H1 (cell line): ENCODE data around the gene RFNG. TPM values are rescaled to one million over a fixed set of nuclear protein-coding genes. Genes with fewer than 3 reads are reported as not detected.

ENCODE experiments used
- CBX8 ChIP-seq: fragments of 300-800, 300-1000 bp; sonication (generic); IDR thresholded peaks from 2 replicates; pipeline ENCODE4 v1.7.1; 2016; ENCODE audit warnings: low read depth, low read length, borderline replicate concordance
- KDM5A ChIP-seq: fragments of 200-600 bp; IDR thresholded peaks from 2 replicates; pipeline ENCODE4 v1.7.1; 2012; ENCODE audit warnings: mild to moderate bottlenecking, low read length, inconsistent platforms, mixed read lengths
- SAP30 ChIP-seq: fragments of 300-600 bp; sonication (generic); IDR thresholded peaks from 2 replicates; pipeline ENCODE4 v1.7.1; 2012; ENCODE audit warnings: low read length, moderate library complexity, mild to moderate bottlenecking, inconsistent platforms; ENCODE audit not compliant: insufficient read depth, insufficient replicate concordance
- YY1 ChIP-seq: IDR thresholded peaks from 2 replicates; pipeline ENCODE4 v1.6.1; 2011; ENCODE audit warnings: low read depth, mild to moderate bottlenecking, low read length
- polyA plus RNA-seq, 7 experiments: library from polyadenylated mRNA; depleted of rRNA in 3 of 7; stranded (reverse) in 5 of 7; unstranded in 2 of 7; fragments of >200 nt in 5 of 7; fragments of 200-250 nt in 2 of 7; gene quantifications; 1 replicate in 5 of 7; 2 replicates in 1 of 7; 4 replicates in 1 of 7; pipeline versions ENCODE4 v1.2.1 to v1.2.3, GENCODE V29; 2011 to 2013; ENCODE audit warnings: missing spikeins in 2 of 7, mixed read lengths in 2 of 7
- total RNA-seq: library from RNA; stranded (reverse); fragmentation: NEBNext Ultra II Directional; extraction: Animal tissue kit (Norgen Biotek cat#: 25700); gene quantifications from 2 replicates; pipeline ENCODE4 v1.2.1, GENCODE V29; 2021
- TF ChIP-seq, protein P1 (sequence below), 3 experiments: IDR thresholded peaks; 1 replicate in 2 of 3; 2 replicates in 1 of 3; pipeline versions ENCODE4 v1.5.1 to v1.6.1; 2011; ENCODE audit warnings: low read length in 3 of 3, mild to moderate bottlenecking in 3 of 3, inconsistent platforms in 2 of 3, low read depth in 1 of 3, moderate library complexity in 1 of 3; ENCODE audit not compliant: insufficient read depth in 1 of 3; ENCODE audit errors: control extremely low read depth in 1 of 3

The RFNG gene
- total and polyA plus RNA-seq, 2 of the 8 experiments (the other 6 are each of a cell fraction or from before 2014, with no cell fraction given) = 26.7 to 28.4 TPM

DNA sequence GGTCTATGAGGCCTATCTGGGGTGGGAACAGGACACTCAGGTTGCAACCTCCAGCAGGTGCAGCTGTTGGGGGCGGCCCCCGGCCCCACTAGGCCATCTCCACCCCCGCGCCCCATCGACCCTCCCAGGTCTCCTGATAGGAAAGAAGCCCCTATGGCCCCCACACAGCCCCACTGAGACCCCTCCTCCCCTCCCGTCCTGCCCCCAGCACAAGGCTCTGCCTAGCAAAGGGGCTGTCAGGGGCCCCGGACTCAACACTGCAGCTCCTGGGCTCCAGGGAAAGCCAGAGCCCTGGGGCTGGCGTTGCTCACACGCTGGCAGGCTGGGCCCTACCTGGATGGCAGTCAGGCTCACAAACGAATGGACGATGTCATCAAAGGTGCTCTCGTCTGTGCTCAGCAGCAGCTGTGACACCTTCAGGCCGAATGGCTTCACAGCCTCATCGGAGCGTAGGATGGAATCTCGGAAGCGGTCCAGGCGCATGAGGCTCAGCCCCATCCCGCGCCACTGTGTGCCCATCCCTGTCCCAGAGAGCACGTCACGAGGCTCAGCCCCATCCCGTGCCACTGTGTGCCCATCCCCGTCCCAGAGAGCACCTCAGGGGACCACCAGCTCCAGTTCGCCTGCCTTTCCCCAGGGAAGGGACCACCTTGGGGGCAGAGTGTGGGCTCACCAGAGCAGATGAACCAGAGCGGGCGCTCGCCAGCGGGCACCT, 39.1 kb upstream of the RFNG start (continued):
- no peak for TF ChIP-seq YY1
- TF ChIP-seq, protein P1, sequence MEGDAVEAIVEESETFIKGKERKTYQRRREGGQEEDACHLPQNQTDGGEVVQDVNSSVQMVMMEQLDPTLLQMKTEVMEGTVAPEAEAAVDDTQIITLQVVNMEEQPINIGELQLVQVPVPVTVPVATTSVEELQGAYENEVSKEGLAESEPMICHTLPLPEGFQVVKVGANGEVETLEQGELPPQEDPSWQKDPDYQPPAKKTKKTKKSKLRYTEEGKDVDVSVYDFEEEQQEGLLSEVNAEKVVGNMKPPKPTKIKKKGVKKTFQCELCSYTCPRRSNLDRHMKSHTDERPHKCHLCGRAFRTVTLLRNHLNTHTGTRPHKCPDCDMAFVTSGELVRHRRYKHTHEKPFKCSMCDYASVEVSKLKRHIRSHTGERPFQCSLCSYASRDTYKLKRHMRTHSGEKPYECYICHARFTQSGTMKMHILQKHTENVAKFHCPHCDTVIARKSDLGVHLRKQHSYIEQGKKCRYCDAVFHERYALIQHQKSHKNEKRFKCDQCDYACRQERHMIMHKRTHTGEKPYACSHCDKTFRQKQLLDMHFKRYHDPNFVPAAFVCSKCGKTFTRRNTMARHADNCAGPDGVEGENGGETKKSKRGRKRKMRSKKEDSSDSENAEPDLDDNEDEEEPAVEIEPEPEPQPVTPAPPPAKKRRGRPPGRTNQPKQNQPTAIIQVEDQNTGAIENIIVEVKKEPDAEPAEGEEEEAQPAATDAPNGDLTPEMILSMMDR (IDR thresholded peaks at IDR 0.05; ENCODE audit: control extremely low read depth in 1 of 3, insufficient read depth in 1 of 3, low read depth in 1 of 3, low read length in 3 of 3) = no peak
- TF ChIP-seq KDM5A = no peak
- TF ChIP-seq SAP30 = no peak
- no peak for TF ChIP-seq CBX8
